ENCODE results near the gene R3HDM2.

DNA sequence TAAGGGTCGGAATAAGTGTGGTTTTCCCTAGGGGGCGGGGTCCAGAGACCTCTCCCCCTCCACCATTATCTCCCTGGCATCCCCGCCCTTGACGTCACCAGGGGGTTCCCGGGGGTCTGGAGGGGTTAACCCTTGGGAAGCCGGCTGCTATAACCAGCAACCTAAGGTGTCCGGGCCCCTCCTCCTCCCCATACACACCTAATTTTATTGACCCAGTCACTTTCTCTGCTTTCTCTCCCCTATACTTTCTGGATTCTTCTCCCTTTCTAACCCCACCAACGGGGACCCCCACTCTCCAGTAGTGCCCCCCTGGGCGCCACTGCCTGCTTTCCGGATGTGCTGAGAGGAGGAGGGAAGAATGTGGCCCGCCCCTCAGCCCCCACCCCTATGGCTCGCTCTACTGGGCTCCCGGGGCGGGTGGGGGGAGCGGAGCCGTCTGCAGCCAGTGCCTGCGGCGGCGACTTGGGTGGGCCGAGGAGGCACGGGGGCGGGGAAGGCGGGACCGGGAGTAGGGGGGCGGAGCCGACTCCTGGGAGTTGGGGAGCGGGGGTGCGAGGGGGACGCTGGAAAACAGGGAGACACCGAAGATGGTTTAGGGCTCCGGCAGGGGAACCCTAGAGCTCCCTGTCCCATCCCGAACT, 30.6 kb upstream of the R3HDM2 start:
- TF ChIP-seq, protein P1, sequence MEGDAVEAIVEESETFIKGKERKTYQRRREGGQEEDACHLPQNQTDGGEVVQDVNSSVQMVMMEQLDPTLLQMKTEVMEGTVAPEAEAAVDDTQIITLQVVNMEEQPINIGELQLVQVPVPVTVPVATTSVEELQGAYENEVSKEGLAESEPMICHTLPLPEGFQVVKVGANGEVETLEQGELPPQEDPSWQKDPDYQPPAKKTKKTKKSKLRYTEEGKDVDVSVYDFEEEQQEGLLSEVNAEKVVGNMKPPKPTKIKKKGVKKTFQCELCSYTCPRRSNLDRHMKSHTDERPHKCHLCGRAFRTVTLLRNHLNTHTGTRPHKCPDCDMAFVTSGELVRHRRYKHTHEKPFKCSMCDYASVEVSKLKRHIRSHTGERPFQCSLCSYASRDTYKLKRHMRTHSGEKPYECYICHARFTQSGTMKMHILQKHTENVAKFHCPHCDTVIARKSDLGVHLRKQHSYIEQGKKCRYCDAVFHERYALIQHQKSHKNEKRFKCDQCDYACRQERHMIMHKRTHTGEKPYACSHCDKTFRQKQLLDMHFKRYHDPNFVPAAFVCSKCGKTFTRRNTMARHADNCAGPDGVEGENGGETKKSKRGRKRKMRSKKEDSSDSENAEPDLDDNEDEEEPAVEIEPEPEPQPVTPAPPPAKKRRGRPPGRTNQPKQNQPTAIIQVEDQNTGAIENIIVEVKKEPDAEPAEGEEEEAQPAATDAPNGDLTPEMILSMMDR (IDR thresholded peaks at IDR 0.05) = no peak
- TF ChIP-seq POLR2A (IDR thresholded peaks at IDR 0.05) = no peak

Measured in adrenal gland (tissue), 5 donors.